A549 (cell line): ENCODE results near the gene NKX3-2.

ENCODE experiments used
- CBX8 ChIP-seq: fragments of 200-600 bp; sonication (generic); IDR thresholded peaks from 2 replicates; pipeline ENCODE4 v1.6.1; 2016
- EHMT2 ChIP-seq: fragments of 200-600 bp; sonication (generic); IDR thresholded peaks from 2 replicates; pipeline ENCODE4 v1.6.1; 2016; ENCODE audit warnings: antibody characterized with exemption, low read depth, mild to moderate bottlenecking, moderate library complexity
- POLR2A ChIP-seq: IDR thresholded peaks from 2 replicates; pipeline ENCODE4 v1.6.1; 2012; ENCODE audit warnings: mild to moderate bottlenecking, low read length
- RNF2 ChIP-seq: fragments of 200-600 bp; sonication (generic); IDR thresholded peaks from 2 replicates; pipeline ENCODE4 v1.6.1; 2016; ENCODE audit warnings: low read depth, mild to moderate bottlenecking, antibody characterized with exemption, moderate library complexity, borderline replicate concordance

DNA sequence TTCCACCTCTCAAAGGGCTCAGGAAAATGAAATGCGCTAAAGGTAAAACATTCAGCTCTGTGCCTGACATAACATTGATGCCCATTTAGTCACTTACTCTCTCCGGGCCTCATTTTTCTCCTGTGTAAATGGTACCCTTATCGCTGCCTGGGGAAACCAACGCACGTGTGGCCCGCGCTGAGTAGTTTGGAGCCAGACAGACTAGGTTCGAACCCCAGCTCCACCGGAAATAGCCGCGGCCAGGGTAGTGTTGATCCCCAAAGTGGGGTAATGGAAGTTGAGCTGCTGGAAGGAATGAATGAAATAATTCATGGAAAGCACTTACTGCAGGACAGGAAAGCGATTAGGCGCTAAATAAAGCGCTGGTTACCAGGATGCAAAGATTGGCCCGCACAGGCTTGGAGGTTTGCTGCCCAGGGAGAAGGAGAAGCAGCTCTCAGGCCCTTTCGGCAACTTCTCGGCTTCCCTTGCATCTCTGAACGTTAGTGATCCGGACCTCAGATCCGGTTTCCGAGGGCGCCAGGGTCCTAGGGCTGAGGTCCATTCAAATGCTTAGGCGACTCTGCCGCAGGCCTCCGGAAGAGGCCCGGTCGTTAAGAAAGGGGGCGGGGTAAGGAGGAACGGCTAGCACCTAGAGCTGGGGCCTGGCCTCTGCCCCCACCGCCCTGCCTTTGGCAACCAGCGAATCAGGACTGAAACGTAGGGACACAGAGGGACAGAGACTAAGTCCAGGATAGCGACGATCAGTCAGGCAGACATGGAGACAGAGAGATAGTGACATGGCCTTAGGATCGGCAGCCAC is 13.3 kb downstream of the NKX3-2 start:
- TF ChIP-seq RNF2 (no peak), CBX8 (no peak), EHMT2 (no peak), POLR2A (no peak)
